Astrocyte (in vitro differentiated cells and primary cell): ENCODE measurements around the gene NFATC1. TPM values are rescaled to one million over a fixed set of nuclear protein-coding genes. Genes with fewer than 3 reads are reported as not detected.

ENCODE experiments used
- DNase-seq: peaks from one replicate; pipeline ENCODE4 v3.0.0-alpha.2; 2010; ENCODE audit warnings: low read depth
- FAIRE-seq: peaks from 2 replicates; lab custom pipeline; 2011; peaks lifted over from hg19 to GRCh38; lab: Jason Lieb, UNC
- H2AFZ ChIP-seq: 2 replicates; pipeline ENCODE4 v1.6.0; 2012; ENCODE audit warnings: low read depth, low read length, inconsistent platforms
- H3K27ac ChIP-seq: 2 replicates; pipeline ENCODE4 v1.5.1; 2011; ENCODE audit warnings: low read depth, low read length, inconsistent platforms
- H3K27me3 ChIP-seq: 2 replicates; pipeline ENCODE4 v1.6.0; 2011; ENCODE audit warnings: low read length, inconsistent platforms; ENCODE audit not compliant: insufficient read depth
- H3K36me3 ChIP-seq: 2 replicates; pipeline ENCODE4 v1.5.1; 2011; ENCODE audit warnings: low read length, inconsistent platforms; ENCODE audit not compliant: insufficient read depth
- H3K4me1 ChIP-seq: 2 replicates; pipeline ENCODE4 v1.5.1; 2011; ENCODE audit warnings: low read length, inconsistent platforms; ENCODE audit not compliant: insufficient read depth
- H3K4me2 ChIP-seq: 2 replicates; pipeline ENCODE4 v1.6.0; 2012; ENCODE audit warnings: low read length, inconsistent platforms
- H3K4me3 ChIP-seq: 2 replicates; pipeline ENCODE4 v1.5.1; 2011; ENCODE audit warnings: low read depth, mild to moderate bottlenecking, low read length, inconsistent platforms; ENCODE audit not compliant: insufficient read depth
- H3K79me2 ChIP-seq: 2 replicates; pipeline ENCODE4 v1.6.0; 2012; ENCODE audit warnings: mild to moderate bottlenecking, low read length, inconsistent platforms; ENCODE audit not compliant: insufficient read depth
- H3K9ac ChIP-seq: 2 replicates; pipeline ENCODE4 v1.6.0; 2012; ENCODE audit warnings: mild to moderate bottlenecking, low read length, inconsistent platforms
- H3K9me3 ChIP-seq: 2 replicates; pipeline ENCODE4 v1.5.1; 2012; ENCODE audit warnings: low read depth, mild to moderate bottlenecking, low read length, inconsistent platforms; ENCODE audit not compliant: insufficient read depth
- H4K20me1 ChIP-seq: 2 replicates; pipeline ENCODE4 v1.6.0; 2012; ENCODE audit warnings: low read length, inconsistent platforms; ENCODE audit not compliant: insufficient read depth
- H3K27ac Mint-ChIP-seq: one replicate; pipeline ENCODE4 v1.8.0; 2021; ENCODE audit warnings: mild to moderate bottlenecking, mixed read lengths; ENCODE audit not compliant: unreplicated experiment
- H3K27me3 Mint-ChIP-seq: one replicate; pipeline ENCODE4 v1.8.0; 2021; ENCODE audit warnings: low read depth, mixed read lengths; ENCODE audit not compliant: unreplicated experiment
- H3K36me3 Mint-ChIP-seq: one replicate; pipeline ENCODE4 v1.8.0; 2021; ENCODE audit warnings: low read depth, mixed read lengths; ENCODE audit not compliant: unreplicated experiment
- H3K4me1 Mint-ChIP-seq: one replicate; pipeline ENCODE4 v1.8.0; 2021; ENCODE audit warnings: low read depth, mixed read lengths; ENCODE audit not compliant: unreplicated experiment
- H3K4me3 Mint-ChIP-seq: one replicate; pipeline ENCODE4 v1.8.0; 2021; ENCODE audit warnings: mild to moderate bottlenecking, moderate library complexity, mixed read lengths; ENCODE audit not compliant: unreplicated experiment
- H3K9me3 Mint-ChIP-seq: one replicate; pipeline ENCODE4 v1.8.0; 2021; ENCODE audit warnings: mild to moderate bottlenecking, mixed read lengths; ENCODE audit not compliant: unreplicated experiment
- EZH2 ChIP-seq: IDR thresholded peaks from 2 replicates; pipeline ENCODE4 v1.6.1; 2012; ENCODE audit warnings: mild to moderate bottlenecking, low read length, inconsistent platforms; ENCODE audit not compliant: insufficient read depth
- total RNA-seq: library from RNA; stranded (reverse); gene quantifications from 2 replicates; pipeline ENCODE4 v1.2.1, GENCODE V29; 2021
- TF ChIP-seq, protein P1 (sequence below): IDR thresholded peaks from 2 replicates; pipeline ENCODE4 v1.5.1; 2011; ENCODE audit warnings: low read depth, mild to moderate bottlenecking, inconsistent platforms, low read length, moderate library complexity; ENCODE audit not compliant: insufficient read depth

Gene NFATC1
- total RNA-seq, 1 donor from 2014 or later, result 11.0 TPM

- H3K36me3 ChIP-seq, result no peaks in the 10 kb centered on the region
- no peak overlapping the region for H3K27ac ChIP-seq
- Mint-ChIP-seq H3K4me1 (peaks cover 5% of the 10 kb centered on the region), H3K9me3 (no peaks in the 10 kb centered on the region), H3K4me3 (no peak overlapping the region), H3K36me3 (peaks cover 3% of the 10 kb centered on the region), H3K27me3 (peaks cover 5% of the 10 kb centered on the region), H3K27ac (no peak overlapping the region)
- H3K27me3 ChIP-seq, result peaks cover 34% of the 10 kb centered on the region
- H3K9ac ChIP-seq, result no peak overlapping the region
- no peaks in the 10 kb centered on the region for H3K79me2 ChIP-seq
- H3K4me2 ChIP-seq, result no peak overlapping the region
- no peak overlapping the region for H3K4me3 ChIP-seq
- no peaks in the 10 kb centered on the region for H4K20me1 ChIP-seq
- FAIRE-seq (no peak), DNase-seq (no peak)
- peaks cover 3% of the 10 kb centered on the region for H3K4me1 ChIP-seq
- TF ChIP-seq EZH2, result no peak
- TF ChIP-seq, protein P1, sequence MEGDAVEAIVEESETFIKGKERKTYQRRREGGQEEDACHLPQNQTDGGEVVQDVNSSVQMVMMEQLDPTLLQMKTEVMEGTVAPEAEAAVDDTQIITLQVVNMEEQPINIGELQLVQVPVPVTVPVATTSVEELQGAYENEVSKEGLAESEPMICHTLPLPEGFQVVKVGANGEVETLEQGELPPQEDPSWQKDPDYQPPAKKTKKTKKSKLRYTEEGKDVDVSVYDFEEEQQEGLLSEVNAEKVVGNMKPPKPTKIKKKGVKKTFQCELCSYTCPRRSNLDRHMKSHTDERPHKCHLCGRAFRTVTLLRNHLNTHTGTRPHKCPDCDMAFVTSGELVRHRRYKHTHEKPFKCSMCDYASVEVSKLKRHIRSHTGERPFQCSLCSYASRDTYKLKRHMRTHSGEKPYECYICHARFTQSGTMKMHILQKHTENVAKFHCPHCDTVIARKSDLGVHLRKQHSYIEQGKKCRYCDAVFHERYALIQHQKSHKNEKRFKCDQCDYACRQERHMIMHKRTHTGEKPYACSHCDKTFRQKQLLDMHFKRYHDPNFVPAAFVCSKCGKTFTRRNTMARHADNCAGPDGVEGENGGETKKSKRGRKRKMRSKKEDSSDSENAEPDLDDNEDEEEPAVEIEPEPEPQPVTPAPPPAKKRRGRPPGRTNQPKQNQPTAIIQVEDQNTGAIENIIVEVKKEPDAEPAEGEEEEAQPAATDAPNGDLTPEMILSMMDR, result no peak
- no peaks in the 10 kb centered on the region for H3K9me3 ChIP-seq
- no peak overlapping the region for H2AFZ ChIP-seq
Measured at GRCh38 chr18:79402209-79402576, 6.5 kb downstream of the NFATC1 start.

DNA sequence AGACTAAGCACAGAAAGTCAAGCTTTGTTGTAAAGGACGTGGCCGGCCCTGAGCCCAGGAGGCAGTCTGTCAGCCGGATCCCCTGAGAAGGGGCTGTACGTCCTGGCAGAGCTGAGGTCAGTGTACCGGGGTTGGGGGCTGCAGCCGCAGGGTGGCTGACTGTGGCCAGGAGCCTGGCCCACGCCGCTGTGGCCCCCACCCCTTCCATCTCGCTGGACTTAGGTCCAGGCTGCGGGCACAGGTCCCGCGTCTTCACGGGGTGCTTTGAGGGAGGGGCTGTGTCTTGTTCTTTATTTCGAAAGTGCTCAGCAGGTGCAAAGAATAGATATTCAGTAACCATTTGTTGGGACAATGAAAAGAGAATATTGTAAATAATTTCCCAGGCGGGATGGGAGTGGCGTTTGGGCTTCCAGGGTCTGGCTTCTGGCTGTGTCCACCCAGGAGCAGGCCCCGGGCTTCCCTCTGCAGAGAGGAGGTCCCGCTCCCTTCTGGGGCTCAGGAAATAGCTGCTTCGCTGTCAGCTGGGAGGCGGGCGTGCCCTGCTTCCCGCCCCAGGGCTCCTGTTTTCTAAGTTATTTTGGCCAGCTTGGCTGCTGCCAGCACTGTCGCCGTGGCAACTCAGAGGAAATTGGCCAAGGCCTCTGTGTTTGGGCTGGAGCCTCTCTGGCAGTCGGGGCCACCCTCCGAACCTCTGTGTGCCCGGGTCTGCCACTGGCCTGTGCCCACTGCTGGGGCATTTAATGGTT, 7.4 kb downstream of the NFATC1 start:
- Histone ChIP-seq H2AFZ (no peak overlapping the region), H3K79me2 (no peaks in the 10 kb centered on the region), H3K27me3 (peaks cover 24% of the 10 kb centered on the region), H3K9me3 (no peaks in the 10 kb centered on the region), H3K27ac (no peak overlapping the region), H3K4me2 (peak overlapping the region; percentile 41), H4K20me1 (no peaks in the 10 kb centered on the region), H3K4me3 (no peak overlapping the region), H3K4me1 (peaks cover 3% of the 10 kb centered on the region), H3K9ac (no peak overlapping the region), H3K36me3 (no peaks in the 10 kb centered on the region)
- Mint-ChIP-seq H3K36me3 (peaks cover 3% of the 10 kb centered on the region), H3K27me3 (no peaks in the 10 kb centered on the region), H3K9me3 (no peaks in the 10 kb centered on the region), H3K4me1 (peaks cover 5% of the 10 kb centered on the region), H3K4me3 (no peak overlapping the region), H3K27ac (no peak overlapping the region)
- FAIRE-seq (no peak), DNase-seq (no peak)
- TF ChIP-seq EZH2, result no peak
- TF ChIP-seq, protein P1, result no peak
